AG20443 (cell line): ENCODE data around the gene ATF6.

Source experiments
- DNase-seq: peaks from one replicate; pipeline ENCODE4 v3.0.0; 2012; ENCODE audit warnings: low spot score, mixed read lengths

The ATF6 gene

GRCh38 chr1:161940866-161941591, 174.9 kb downstream of the ATF6 start:
- DNase-seq: no peak

GRCh38 chr1:161941726-161942436, 175.8 kb downstream of the ATF6 start:
- DNase-seq: no peak

GRCh38 chr1:161943737-161944136, 177.6 kb downstream of the ATF6 start:
- no peak for DNase-seq

- DNase-seq: no peak
Observed at GRCh38 chr1:161944381-161944780, 178.3 kb downstream of the ATF6 start.

- DNase-seq: no peak
Observed at GRCh38 chr1:161945306-161946060, 179.4 kb downstream of the ATF6 start.

- peak; percentile 66 for DNase-seq
Observed at GRCh38 chr1:161946071-161946987, 180.2 kb downstream of the ATF6 start.

GRCh38 chr1:161948435-161948834, 182.3 kb downstream of the ATF6 start:
- DNase-seq: no peak

GRCh38 chr1:161949548-161949947, 183.4 kb downstream of the ATF6 start:
- no peak for DNase-seq

GRCh38 chr1:161950377-161950776, 184.3 kb downstream of the ATF6 start:
- DNase-seq: no peak

- no peak for DNase-seq
Observed at GRCh38 chr1:161951646-161952045, 185.5 kb downstream of the ATF6 start.

GRCh38 chr1:161952607-161953172, 186.6 kb downstream of the ATF6 start:
- DNase-seq: no peak

- no peak for DNase-seq
Observed at GRCh38 chr1:161953256-161953920, 187.3 kb downstream of the ATF6 start.

GRCh38 chr1:161954050-161954449, 187.9 kb downstream of the ATF6 start:
- no peak for DNase-seq

- DNase-seq: no peak
Observed at GRCh38 chr1:161954466-161954865, 188.3 kb downstream of the ATF6 start.

GRCh38 chr1:161955606-161956005, 189.5 kb downstream of the ATF6 start:
- no peak for DNase-seq

GRCh38 chr1:161956097-161956496, 190.0 kb downstream of the ATF6 start:
- DNase-seq: peak; percentile 80

GRCh38 chr1:161956930-161957329, 190.8 kb downstream of the ATF6 start:
- DNase-seq: no peak

GRCh38 chr1:161958425-161958824, 192.3 kb downstream of the ATF6 start:
- DNase-seq: no peak

GRCh38 chr1:161962091-161962887, 196.2 kb downstream of the ATF6 start:
- DNase-seq: peak; percentile 69

GRCh38 chr1:161966067-161966466, 199.9 kb downstream of the ATF6 start:
- no peak for DNase-seq
